Natural killer cell (primary cell): ENCODE results near the gene ELP4. TPM values are rescaled to one million over a fixed set of nuclear protein-coding genes. Genes with fewer than 3 reads are reported as not detected.

Source experiments
- ATAC-seq, 3 donors: fragments of 150-1000 bp in 2 of 3; fragments of 200-7000 bp in 1 of 3; cut with Tn5 transposase; 1 replicate in 1 of 3; 2 replicates in 2 of 3; pipeline ENCODE4 v1.10.0; 2021; ENCODE audit warnings: mild to moderate bottlenecking in 2 of 3, moderate library complexity in 2 of 3
- DNase-seq, 2 donors: peaks; one replicate each; pipeline versions ENCODE4 v3.0.0 to v3.0.0-alpha.2; 2013 to 2021; ENCODE audit warnings: mixed read lengths in 1 of 2
- H3K27ac ChIP-seq: one replicate; pipeline ENCODE4 v1.5.1; 2013; ENCODE audit warnings: mild to moderate bottlenecking, low read length
- H3K27me3 ChIP-seq: one replicate; pipeline ENCODE4 v1.6.1; 2013; ENCODE audit warnings: low read length; ENCODE audit not compliant: control insufficient read depth, insufficient read depth
- H3K36me3 ChIP-seq: one replicate; pipeline ENCODE4 v1.6.1; 2013; ENCODE audit warnings: low read length; ENCODE audit not compliant: control insufficient read depth, insufficient read depth
- H3K4me1 ChIP-seq: one replicate; pipeline ENCODE4 v1.6.1; 2013; ENCODE audit warnings: low read length; ENCODE audit not compliant: control insufficient read depth, insufficient read depth
- H3K4me3 ChIP-seq: one replicate; pipeline ENCODE4 v1.5.1; 2013; ENCODE audit warnings: low read length
- H3K9me3 ChIP-seq: one replicate; pipeline ENCODE4 v1.6.1; 2013; ENCODE audit warnings: low read length; ENCODE audit not compliant: control insufficient read depth, insufficient read depth
- H3K27ac Mint-ChIP-seq, 2 donors: one replicate each; pipeline ENCODE4 v1.8.0; 2022; ENCODE audit warnings: mild to moderate bottlenecking in 2 of 2, mixed read lengths in 2 of 2, moderate library complexity in 1 of 2
- H3K27me3 Mint-ChIP-seq, 2 donors: one replicate each; pipeline ENCODE4 v1.8.0; 2022; ENCODE audit warnings: low read depth in 2 of 2, mixed read lengths in 2 of 2
- H3K36me3 Mint-ChIP-seq: one replicate; pipeline ENCODE4 v1.8.0; 2022; ENCODE audit warnings: mixed read lengths
- H3K4me1 Mint-ChIP-seq, 2 donors: one replicate each; pipeline ENCODE4 v1.8.0; 2022; ENCODE audit warnings: mixed read lengths in 2 of 2
- H3K4me3 Mint-ChIP-seq: one replicate; pipeline ENCODE4 v1.8.0; 2022; ENCODE audit warnings: mild to moderate bottlenecking, moderate library complexity, mixed read lengths
- H3K9me3 Mint-ChIP-seq, 2 donors: one replicate each; pipeline ENCODE4 v1.8.0; 2022; ENCODE audit warnings: mixed read lengths in 2 of 2
- WGBS: methylation state at CpG from one replicate; pipeline ENCODE4 v1.1.7; 2013; ENCODE audit warnings: missing lambda C conversion rate; ENCODE audit not compliant: insufficient coverage; 5-methylcytosine and 5-hydroxymethylcytosine counted together
- intact Hi-C: fragments of 100-400 bp; cut with micrococcal nuclease; formaldehyde crosslinking; loops from one replicate; pipeline ENCODE4 v1.14.2; 2022
- total RNA-seq, 4 donors: library from RNA; stranded (reverse); fragments of 120-200 nt in 1 of 4; gene quantifications; one replicate each; pipeline versions ENCODE4 v1.2.3 to v1.2.4, GENCODE V29; 2013 to 2022
- TF ChIP-seq, protein P1 (sequence below): fragments of 200-600 bp; IDR thresholded peaks from one replicate; pipeline ENCODE4 v1.8.0; 2022; ENCODE audit warnings: antibody characterized with exemption

Gene ELP4
- total RNA-seq, 3 donors from 2014 or later (not counting 1 experiment from before 2014, with no cell fraction given), result 22.8 to 29.6 (median 23.4) TPM

GRCh38 chr11:31535479-31535878 lies 25.9 kb downstream of the ELP4 start:
- Mint-ChIP-seq H3K4me3 (no peak overlapping the region), H3K27me3 (no peaks in the 10 kb centered on the region), H3K4me1 (peaks cover 0 to 5% of the 10 kb centered on the region in 2 donors), H3K9me3 (no peaks in the 10 kb centered on the region), H3K27ac (no peak overlapping the region), H3K36me3 (no peaks in the 10 kb centered on the region)
- no peaks in the 10 kb centered on the region for H3K9me3 ChIP-seq
- H3K27me3 ChIP-seq, result no peaks in the 10 kb centered on the region
- intact Hi-C loops, result no loop called here
- no peaks in the 10 kb centered on the region for H3K4me1 ChIP-seq
- no peak overlapping the region for H3K4me3 ChIP-seq
- no peak overlapping the region for H3K27ac ChIP-seq
- TF ChIP-seq, protein P1, sequence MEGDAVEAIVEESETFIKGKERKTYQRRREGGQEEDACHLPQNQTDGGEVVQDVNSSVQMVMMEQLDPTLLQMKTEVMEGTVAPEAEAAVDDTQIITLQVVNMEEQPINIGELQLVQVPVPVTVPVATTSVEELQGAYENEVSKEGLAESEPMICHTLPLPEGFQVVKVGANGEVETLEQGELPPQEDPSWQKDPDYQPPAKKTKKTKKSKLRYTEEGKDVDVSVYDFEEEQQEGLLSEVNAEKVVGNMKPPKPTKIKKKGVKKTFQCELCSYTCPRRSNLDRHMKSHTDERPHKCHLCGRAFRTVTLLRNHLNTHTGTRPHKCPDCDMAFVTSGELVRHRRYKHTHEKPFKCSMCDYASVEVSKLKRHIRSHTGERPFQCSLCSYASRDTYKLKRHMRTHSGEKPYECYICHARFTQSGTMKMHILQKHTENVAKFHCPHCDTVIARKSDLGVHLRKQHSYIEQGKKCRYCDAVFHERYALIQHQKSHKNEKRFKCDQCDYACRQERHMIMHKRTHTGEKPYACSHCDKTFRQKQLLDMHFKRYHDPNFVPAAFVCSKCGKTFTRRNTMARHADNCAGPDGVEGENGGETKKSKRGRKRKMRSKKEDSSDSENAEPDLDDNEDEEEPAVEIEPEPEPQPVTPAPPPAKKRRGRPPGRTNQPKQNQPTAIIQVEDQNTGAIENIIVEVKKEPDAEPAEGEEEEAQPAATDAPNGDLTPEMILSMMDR, result no peak
- WGBS, result 96% methylated on average over 4 of the region's 4 CpGs
- ATAC-seq (no peak), DNase-seq (no peak)
- peaks cover 4% of the 10 kb centered on the region for H3K36me3 ChIP-seq

GRCh38 chr11:31542862-31543261 lies 33.3 kb downstream of the ELP4 start:
- H3K36me3 Mint-ChIP-seq, result peaks cover 29% of the 10 kb centered on the region
- ATAC-seq, result no peak
- Histone ChIP-seq H3K27ac (no peak overlapping the region), H3K4me1 (no peaks in the 10 kb centered on the region), H3K9me3 (no peaks in the 10 kb centered on the region), H3K4me3 (no peak overlapping the region), H3K36me3 (peaks cover 23% of the 10 kb centered on the region), H3K27me3 (no peaks in the 10 kb centered on the region)
- H3K27me3 Mint-ChIP-seq, result no peaks in the 10 kb centered on the region
- H3K4me3 Mint-ChIP-seq, result no peak overlapping the region
- no peak overlapping the region for H3K27ac Mint-ChIP-seq
- peaks cover 2 to 9% of the 10 kb centered on the region in 2 donors for H3K9me3 Mint-ChIP-seq
- no peaks in the 10 kb centered on the region for H3K4me1 Mint-ChIP-seq
- no peak for DNase-seq
- TF ChIP-seq, protein P1, result no peak
- intact Hi-C loops, result no loop called here

DNA sequence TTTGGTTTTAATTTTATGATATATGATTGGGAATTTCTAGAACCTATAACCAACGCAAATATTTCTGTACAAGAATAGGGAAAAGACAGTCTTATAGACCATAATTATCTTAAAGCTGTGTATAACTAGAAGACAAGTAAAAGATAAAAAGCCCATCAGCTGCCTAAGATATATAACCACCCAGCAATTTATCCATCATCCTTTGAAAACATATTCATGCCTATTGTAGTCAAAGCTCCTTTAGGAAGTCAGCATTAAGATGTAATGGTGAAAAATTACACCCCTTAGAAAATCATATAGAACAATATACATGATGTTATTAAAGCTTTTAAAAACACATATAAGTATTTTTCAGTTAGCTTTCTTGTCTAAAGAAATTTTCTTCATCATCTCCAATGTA lies 46.4 kb downstream of the ELP4 start:
- Histone ChIP-seq H3K9me3 (no peaks in the 10 kb centered on the region), H3K36me3 (no peaks in the 10 kb centered on the region), H3K4me3 (no peak overlapping the region), H3K4me1 (no peaks in the 10 kb centered on the region), H3K27me3 (no peaks in the 10 kb centered on the region), H3K27ac (no peak overlapping the region)
- Mint-ChIP-seq H3K27ac (no peak overlapping the region), H3K27me3 (no peaks in the 10 kb centered on the region), H3K9me3 (no peaks in the 10 kb centered on the region), H3K36me3 (no peaks in the 10 kb centered on the region), H3K4me3 (no peak overlapping the region), H3K4me1 (no peaks in the 10 kb centered on the region)
- intact Hi-C loops, result no loop called here
- no peak for DNase-seq
- TF ChIP-seq, protein P1, result no peak
- no peak for ATAC-seq
- no CpG with 5 or more reads among the region's 1 CpG for WGBS

GRCh38 chr11:31558001-31558400 lies 48.4 kb downstream of the ELP4 start:
- H3K4me3 ChIP-seq, result no peak overlapping the region
- WGBS, result 87% methylated on average over 2 of the region's 2 CpGs
- intact Hi-C loops, result no loop called here
- Mint-ChIP-seq H3K36me3 (no peaks in the 10 kb centered on the region), H3K4me1 (no peaks in the 10 kb centered on the region), H3K4me3 (no peak overlapping the region), H3K27me3 (no peaks in the 10 kb centered on the region), H3K27ac (no peak overlapping the region), H3K9me3 (no peaks in the 10 kb centered on the region)
- DNase-seq (no peak), ATAC-seq (peak in 1 of 3 donors; percentile 38)
- no peaks in the 10 kb centered on the region for H3K9me3 ChIP-seq
- H3K27ac ChIP-seq, result no peak overlapping the region
- TF ChIP-seq, protein P1, result no peak
- H3K36me3 ChIP-seq, result no peaks in the 10 kb centered on the region
- H3K4me1 ChIP-seq, result no peaks in the 10 kb centered on the region
- no peaks in the 10 kb centered on the region for H3K27me3 ChIP-seq
